ENCODE results near the gene NEO1.
A peak's percentile ranks its signal among the peaks of the same experiment; 100 is the strongest.
"Not testable (repeated sequence)": the region's sequence is repeated elsewhere in the genome, so short reads cannot be mapped to it uniquely, and the experiment has no call there.

NEO1 gene

GRCh38 chr15:73268457-73268856 lies 216.2 kb downstream of the NEO1 start:
- no peak for DNase-seq

GRCh38 chr15:73270366-73271097 lies 218.3 kb downstream of the NEO1 start:
- DNase-seq: no peak

- DNase-seq: peak in 1 of 2 experiments; percentile 51
Measured at GRCh38 chr15:73273181-73274002, 221.1 kb downstream of the NEO1 start.

- DNase-seq: no peak
Measured at GRCh38 chr15:73275862-73276261, 223.6 kb downstream of the NEO1 start.

GRCh38 chr15:73282567-73283365 lies 230.5 kb downstream of the NEO1 start:
- no peak for DNase-seq

- peak in 1 of 2 experiments; percentile 34 for DNase-seq
Measured at GRCh38 chr15:73283366-73283962, 231.2 kb downstream of the NEO1 start.

GRCh38 chr15:73284090-73284716 lies 231.9 kb downstream of the NEO1 start:
- no peak for DNase-seq

GRCh38 chr15:73286311-73286710 lies 234.0 kb downstream of the NEO1 start:
- no peak for DNase-seq

- no peak for DNase-seq
Measured at GRCh38 chr15:73287019-73287418, 234.8 kb downstream of the NEO1 start.

GRCh38 chr15:73291441-73291840 lies 239.2 kb downstream of the NEO1 start:
- no peak for DNase-seq

GRCh38 chr15:73293773-73294172 lies 241.5 kb downstream of the NEO1 start:
- no peak for DNase-seq

GRCh38 chr15:73295630-73296286 lies 243.5 kb downstream of the NEO1 start:
- no peak for DNase-seq

GRCh38 chr15:73296609-73297353 lies 244.5 kb downstream of the NEO1 start:
- no peak for DNase-seq

GRCh38 chr15:73298522-73299245 lies 246.4 kb downstream of the NEO1 start:
- no peak for DNase-seq

GRCh38 chr15:73300286-73300685 lies 248.0 kb downstream of the NEO1 start:
- not testable (repeated sequence) for DNase-seq

GRCh38 chr15:73303636-73304035 lies 251.4 kb downstream of the NEO1 start:
- no peak for DNase-seq

- DNase-seq: peak in 1 of 2 experiments; percentile 11
Measured at GRCh38 chr15:73305331-73306211, 253.3 kb downstream of the NEO1 start.

GRCh38 chr15:73308305-73308704 lies 256.0 kb downstream of the NEO1 start:
- no peak for DNase-seq

- DNase-seq: no peak
Measured at GRCh38 chr15:73313861-73314260, 261.6 kb downstream of the NEO1 start.

Data from NCI-H446 (cell line).